ENCODE measurements around the gene CAPN13. TPM values are rescaled to one million over a fixed set of nuclear protein-coding genes. Genes with fewer than 3 reads are reported as not detected.
A peak's percentile ranks its signal among the peaks of the same experiment; 100 is the strongest.

The CAPN13 gene
- total RNA-seq, 2 donors from 2014 or later = 5.6 to 21.3 TPM

DNA sequence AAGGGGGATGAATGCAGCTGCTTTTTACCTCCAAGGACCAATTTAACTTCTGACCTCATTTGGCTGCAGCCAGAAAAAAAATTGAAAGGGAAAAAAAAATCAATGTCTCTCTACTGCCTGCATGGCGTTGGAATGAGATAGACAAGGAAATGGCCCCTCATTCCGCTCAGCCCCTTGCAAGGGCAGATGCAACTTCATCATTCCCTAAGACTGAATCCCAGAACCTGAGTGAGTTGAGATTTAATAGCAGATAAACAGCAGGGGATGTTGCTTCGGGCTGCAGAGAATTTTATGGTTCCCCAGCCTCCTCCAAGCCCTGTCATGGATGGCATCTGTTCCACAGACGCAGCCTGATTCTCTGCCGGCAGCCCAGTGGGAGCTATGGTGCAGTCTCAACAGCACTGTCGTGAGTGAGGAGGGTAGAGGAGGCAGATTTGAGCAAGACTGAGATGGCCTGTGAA is 49.0 kb downstream of the CAPN13 start:
- ATAC-seq (no peak), DNase-seq (no peak)
- Histone ChIP-seq H3K36me3 (replicated peaks in 1 of 2; ENCODE audit: insufficient read depth in 1 of 2, low read depth in 2 of 2) (no peaks in the 10 kb centered on the region), H3K27me3 (no peaks in the 10 kb centered on the region), H3K9me3 (no peaks in the 10 kb centered on the region), H3K4me3 (no peak overlapping the region), H3K4me1 (peaks cover 12% of the 10 kb centered on the region), H3K27ac (no peak overlapping the region)
- 32 to 50% methylated on average over 5 to 6 of the region's 6 CpGs for WGBS, 2 donors
- TF ChIP-seq POLR2A (IDR thresholded peaks at IDR 0.05) = no peak
- TF ChIP-seq, protein P1, sequence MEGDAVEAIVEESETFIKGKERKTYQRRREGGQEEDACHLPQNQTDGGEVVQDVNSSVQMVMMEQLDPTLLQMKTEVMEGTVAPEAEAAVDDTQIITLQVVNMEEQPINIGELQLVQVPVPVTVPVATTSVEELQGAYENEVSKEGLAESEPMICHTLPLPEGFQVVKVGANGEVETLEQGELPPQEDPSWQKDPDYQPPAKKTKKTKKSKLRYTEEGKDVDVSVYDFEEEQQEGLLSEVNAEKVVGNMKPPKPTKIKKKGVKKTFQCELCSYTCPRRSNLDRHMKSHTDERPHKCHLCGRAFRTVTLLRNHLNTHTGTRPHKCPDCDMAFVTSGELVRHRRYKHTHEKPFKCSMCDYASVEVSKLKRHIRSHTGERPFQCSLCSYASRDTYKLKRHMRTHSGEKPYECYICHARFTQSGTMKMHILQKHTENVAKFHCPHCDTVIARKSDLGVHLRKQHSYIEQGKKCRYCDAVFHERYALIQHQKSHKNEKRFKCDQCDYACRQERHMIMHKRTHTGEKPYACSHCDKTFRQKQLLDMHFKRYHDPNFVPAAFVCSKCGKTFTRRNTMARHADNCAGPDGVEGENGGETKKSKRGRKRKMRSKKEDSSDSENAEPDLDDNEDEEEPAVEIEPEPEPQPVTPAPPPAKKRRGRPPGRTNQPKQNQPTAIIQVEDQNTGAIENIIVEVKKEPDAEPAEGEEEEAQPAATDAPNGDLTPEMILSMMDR (IDR thresholded peaks at IDR 0.05) = no peak
- intact Hi-C loops (cut with DNase I) = no loop called here

DNA sequence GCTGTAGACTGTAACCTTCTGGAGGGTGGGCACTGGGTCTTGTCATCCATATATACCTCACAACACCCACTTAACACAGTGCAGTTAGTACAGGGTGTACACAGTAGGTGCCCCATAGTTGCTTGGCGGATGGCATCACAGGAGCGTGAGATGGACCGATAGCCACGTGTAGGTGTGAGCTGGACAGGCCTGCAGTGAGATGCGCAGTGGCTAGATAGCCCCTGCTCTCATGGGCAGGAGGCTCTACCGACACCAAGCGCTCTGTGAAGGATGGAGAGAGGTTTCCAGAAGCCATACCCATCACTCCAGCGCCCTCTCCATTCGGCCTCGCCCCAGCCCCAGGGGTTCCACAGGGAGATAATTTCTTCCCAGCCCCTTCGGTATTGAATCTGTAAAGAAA is 49.5 kb downstream of the CAPN13 start:
- intact Hi-C loops (cut with DNase I) = no loop called here
- ATAC-seq = no peak
- 69 to 77% methylated on average over 9 to 11 of the region's 11 CpGs for WGBS, 2 donors

DNA sequence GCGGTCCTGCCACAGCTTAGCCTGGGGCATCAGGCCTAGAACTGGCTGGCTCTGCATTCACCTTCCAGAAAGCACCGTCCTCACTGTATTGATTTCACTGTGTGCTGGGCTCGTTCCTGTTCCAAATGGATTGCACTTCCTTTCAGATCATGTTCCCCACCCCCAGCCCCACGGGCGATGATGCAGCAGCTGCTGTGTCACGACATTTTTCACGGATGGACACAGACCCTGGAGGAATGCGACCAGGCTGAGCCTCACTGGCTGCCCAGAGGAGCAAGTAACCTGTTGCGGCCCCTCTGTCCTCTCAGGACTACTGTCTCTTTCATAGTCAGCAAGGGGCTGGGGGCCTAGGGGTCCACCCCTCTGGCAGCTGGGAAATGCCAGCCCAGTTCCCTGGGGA is 50.3 kb downstream of the CAPN13 start:
- no peaks in the 10 kb centered on the region for H3K9me3 ChIP-seq
- TF ChIP-seq, protein P1 (IDR thresholded peaks at IDR 0.05) = no peak
- no peak for TF ChIP-seq POLR2A (IDR thresholded peaks at IDR 0.05)
- no peaks in the 10 kb centered on the region for H3K27me3 ChIP-seq
- ATAC-seq = no peak
- no peak for DNase-seq
- H3K27ac ChIP-seq = no peak overlapping the region
- peaks cover 12% of the 10 kb centered on the region for H3K4me1 ChIP-seq
- WGBS, 2 donors = 39 to 52% methylated on average over 9 of the region's 9 CpGs
- intact Hi-C loops (cut with DNase I) = no loop called here
- H3K36me3 ChIP-seq (replicated peaks in 1 of 2; ENCODE audit: insufficient read depth in 1 of 2, low read depth in 2 of 2) = no peaks in the 10 kb centered on the region
- no peak overlapping the region for H3K4me3 ChIP-seq

More for the DNA sequence above, 49.5 kb downstream of the CAPN13 start:
- Histone ChIP-seq H3K27me3 (no peaks in the 10 kb centered on the region), H3K4me1 (peaks cover 12% of the 10 kb centered on the region), H3K9me3 (no peaks in the 10 kb centered on the region), H3K27ac (no peak overlapping the region), H3K36me3 (replicated peaks in 1 of 2; ENCODE audit: insufficient read depth in 1 of 2, low read depth in 2 of 2) (no peaks in the 10 kb centered on the region), H3K4me3 (no peak overlapping the region)
- DNase-seq = no peak
- TF ChIP-seq POLR2A (IDR thresholded peaks at IDR 0.05) = no peak
- TF ChIP-seq, protein P1 (IDR thresholded peaks at IDR 0.05) = no peak

DNA sequence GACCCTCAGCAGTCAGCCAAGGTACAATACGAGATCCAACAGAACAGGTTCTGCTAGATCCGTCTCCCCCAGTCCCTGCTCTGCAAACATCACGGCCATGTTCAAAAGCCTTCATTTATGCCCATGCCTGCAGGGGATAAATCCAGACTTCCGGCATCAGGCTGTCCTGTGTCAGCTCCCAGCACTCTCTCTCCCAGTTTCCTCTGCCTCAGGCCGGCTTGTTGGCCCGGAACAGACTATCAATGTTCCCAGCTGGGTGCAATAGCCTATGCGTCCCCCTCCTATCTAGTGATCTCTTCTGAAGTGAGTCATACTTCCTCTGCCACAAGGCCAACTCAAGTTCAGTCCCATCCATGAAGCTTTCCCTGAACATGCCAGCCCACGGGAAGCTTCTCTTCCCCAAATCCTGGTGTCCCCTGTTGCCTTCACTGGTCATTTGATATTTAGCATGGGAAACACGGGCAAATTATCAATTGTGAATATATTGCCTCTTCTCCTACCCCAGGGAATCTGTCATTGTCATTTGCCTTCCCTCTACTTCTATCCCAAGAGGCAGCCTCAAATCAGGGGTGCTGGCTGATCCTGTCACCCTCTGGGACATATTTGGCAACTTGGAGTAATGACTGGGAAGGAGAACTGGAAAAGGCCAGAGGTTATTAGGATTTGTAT is 51.1 kb downstream of the CAPN13 start:
- no peak for TF ChIP-seq POLR2A (IDR thresholded peaks at IDR 0.05)
- TF ChIP-seq, protein P1 (IDR thresholded peaks at IDR 0.05) = no peak
- H3K27me3 ChIP-seq = no peaks in the 10 kb centered on the region
- intact Hi-C loops (cut with DNase I) = no loop called here
- H3K36me3 ChIP-seq (replicated peaks in 1 of 2; ENCODE audit: insufficient read depth in 1 of 2, low read depth in 2 of 2) = no peaks in the 10 kb centered on the region
- H3K9me3 ChIP-seq = no peaks in the 10 kb centered on the region
- peaks cover 12% of the 10 kb centered on the region for H3K4me1 ChIP-seq
- peak in 1 of 4 donors; percentile 35 for DNase-seq
- WGBS, 2 donors = 32% methylated on average over 9 of the region's 9 CpGs
- peak; percentile 30 for ATAC-seq
- no peak overlapping the region for H3K4me3 ChIP-seq
- H3K27ac ChIP-seq = no peak overlapping the region

DNA sequence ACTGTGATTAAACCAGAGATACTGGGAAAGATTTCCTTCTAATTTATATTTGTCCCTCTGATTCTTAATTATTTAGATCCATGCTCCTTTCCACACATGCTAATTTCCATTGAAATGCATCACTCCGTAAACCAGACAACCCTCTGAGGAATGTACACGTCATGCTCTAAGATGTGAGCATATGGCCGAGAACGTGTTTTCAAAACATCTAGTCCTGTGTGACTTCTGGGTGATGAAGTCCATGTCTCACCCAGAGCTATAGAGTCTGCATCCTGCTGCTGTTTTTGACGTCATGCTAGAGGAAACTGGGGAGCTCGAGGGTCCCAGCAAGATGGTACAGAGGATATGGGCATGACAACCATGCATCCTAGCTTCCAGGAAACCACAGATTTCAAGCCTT is 53.6 kb downstream of the CAPN13 start:
- Histone ChIP-seq H3K36me3 (replicated peaks in 1 of 2; ENCODE audit: insufficient read depth in 1 of 2, low read depth in 2 of 2) (no peaks in the 10 kb centered on the region), H3K4me1 (peaks cover 12% of the 10 kb centered on the region), H3K27ac (no peak overlapping the region), H3K9me3 (no peaks in the 10 kb centered on the region), H3K4me3 (no peak overlapping the region), H3K27me3 (no peaks in the 10 kb centered on the region)
- no peak for ATAC-seq
- no peak for TF ChIP-seq POLR2A (IDR thresholded peaks at IDR 0.05)
- TF ChIP-seq, protein P1 (IDR thresholded peaks at IDR 0.05) = no peak
- intact Hi-C loops (cut with DNase I) = no loop called here
- DNase-seq = no peak
- WGBS, 2 donors = 74 to 77% methylated on average over 6 of the region's 6 CpGs
